IMR-90 (cell line): Measurements from ENCODE around the gene DEPDC5. TPM values are rescaled to one million over a fixed set of nuclear protein-coding genes. Genes with fewer than 3 reads are reported as not detected.

ENCODE experiments used
- ATAC-seq: fragments of 200-7000 bp; cut with Tn5 transposase; 2 replicates; pipeline ENCODE4 v1.9.1; 2020; ENCODE audit warnings: low read depth, mild to moderate bottlenecking, moderate library complexity
- BruUV-seq: library from RNA; stranded (reverse); fragments of 400-500 nt; replicated peaks from 2 replicates; lab custom pipeline; 2021; lab: Mats Ljungman, UMichigan
- CTCF ChIA-PET: fragments of 300-600 bp; formaldehyde crosslinking; extraction: SDS; loops from one replicate; lab custom pipeline; 2021; ENCODE audit warnings: antibody characterized with exemption; lab: Yijun Ruan, JAX
- POLR2A ChIA-PET: fragments of 300-600 bp; sonication (Branson Sonifier 250); formaldehyde crosslinking; loops from one replicate; lab custom pipeline; 2022; ENCODE audit warnings: antibody characterized with exemption; ENCODE audit not compliant: unreplicated experiment; lab: Charles Lee
- DNase-seq: peaks from one replicate; pipeline ENCODE4 v3.0.0; 2013
- H2AFZ ChIP-seq: replicated peaks from 2 replicates; pipeline ENCODE3; 2013; ENCODE audit warnings: low read length, mild to moderate bottlenecking; ENCODE audit not compliant: poor library complexity
- H2AK5ac ChIP-seq: 2 replicates; pipeline ENCODE4 v1.6.1; 2013; ENCODE audit warnings: low read depth, low read length, inconsistent platforms
- H2AK9ac ChIP-seq: replicated peaks from 2 replicates; pipeline ENCODE3; 2013; ENCODE audit warnings: mild to moderate bottlenecking, low read depth, low read length, moderate library complexity; ENCODE audit not compliant: poor library complexity
- H2BK120ac ChIP-seq: 2 replicates; pipeline ENCODE4 v1.6.1; 2013; ENCODE audit warnings: low read depth, low read length, inconsistent platforms
- H2BK15ac ChIP-seq: 3 replicates; pipeline ENCODE4 v1.6.1; 2013; ENCODE audit warnings: low read depth, low read length, inconsistent platforms
- H2BK20ac ChIP-seq: 2 replicates; pipeline ENCODE4 v1.6.1; 2013; ENCODE audit warnings: low read depth, mild to moderate bottlenecking, inconsistent platforms, low read length, moderate library complexity
- H2BK5ac ChIP-seq: 2 replicates; pipeline ENCODE4 v1.6.1; 2013; ENCODE audit warnings: mild to moderate bottlenecking, low read depth, low read length, inconsistent platforms; ENCODE audit not compliant: poor library complexity, severe bottlenecking
- H3K14ac ChIP-seq: replicated peaks from 2 replicates; pipeline ENCODE4 v1.6.1; 2013; ENCODE audit warnings: low read depth, low read length, inconsistent platforms
- H3K18ac ChIP-seq: 2 replicates; pipeline ENCODE4 v1.6.1; 2013; ENCODE audit warnings: low read depth, low read length, control low read depth
- H3K23ac ChIP-seq: 2 replicates; pipeline ENCODE4 v1.6.1; 2013; ENCODE audit warnings: low read depth, low read length, inconsistent platforms
- H3K27ac ChIP-seq: 2 replicates; pipeline ENCODE4 v1.5.1; 2013; ENCODE audit warnings: mild to moderate bottlenecking, control low read depth, low read length; ENCODE audit not compliant: insufficient read depth
- H3K27me3 ChIP-seq: 2 replicates; pipeline ENCODE4 v1.6.1; 2013; ENCODE audit warnings: low read length; ENCODE audit not compliant: control insufficient read depth, insufficient read depth
- H3K36me3 ChIP-seq: 2 replicates; pipeline ENCODE4 v1.6.1; 2013; ENCODE audit warnings: low read length, mixed read lengths; ENCODE audit not compliant: control insufficient read depth, insufficient read depth
- H3K4ac ChIP-seq: 2 replicates; pipeline ENCODE4 v1.6.1; 2013; ENCODE audit warnings: low read depth, low read length, inconsistent platforms
- H3K4me1 ChIP-seq: 2 replicates; pipeline ENCODE4 v1.6.1; 2013; ENCODE audit warnings: low read length, mixed read lengths; ENCODE audit not compliant: control insufficient read depth, insufficient read depth
- H3K4me2 ChIP-seq: 2 replicates; pipeline ENCODE4 v1.6.1; 2013; ENCODE audit warnings: low read depth, mild to moderate bottlenecking, control low read depth, low read length, moderate library complexity
- H3K4me3 ChIP-seq: 2 replicates; pipeline ENCODE4 v1.5.1; 2013; ENCODE audit warnings: low read depth, mild to moderate bottlenecking, control low read depth, low read length, moderate library complexity; ENCODE audit not compliant: insufficient read depth
- H3K56ac ChIP-seq: 2 replicates; pipeline ENCODE4 v1.6.1; 2013; ENCODE audit warnings: low read length, inconsistent platforms; ENCODE audit not compliant: insufficient read depth; ENCODE audit errors: extremely low read depth
- H3K79me1 ChIP-seq, 2 experiments: 2 replicates each; pipeline ENCODE4 v1.6.1; 2013; ENCODE audit warnings: low read length in 2 of 2, inconsistent platforms in 1 of 2, low read depth in 1 of 2
- H3K9ac ChIP-seq: 2 replicates; pipeline ENCODE4 v1.6.1; 2013; ENCODE audit warnings: low read depth, low read length, control low read depth
- H3K9me1 ChIP-seq: 2 replicates; pipeline ENCODE4 v1.6.1; 2013; ENCODE audit warnings: low read length, inconsistent platforms; ENCODE audit not compliant: insufficient read depth
- H3K9me3 ChIP-seq: 2 replicates; pipeline ENCODE4 v1.6.1; 2013; ENCODE audit warnings: low read length; ENCODE audit not compliant: control insufficient read depth, insufficient read depth
- H4K20me1 ChIP-seq: 2 replicates; pipeline ENCODE4 v1.6.1; 2013; ENCODE audit warnings: low read length, inconsistent platforms; ENCODE audit not compliant: insufficient read depth
- H4K5ac ChIP-seq: 2 replicates; pipeline ENCODE4 v1.6.1; 2013; ENCODE audit warnings: mild to moderate bottlenecking, low read depth, low read length, control low read depth
- H4K8ac ChIP-seq, 2 experiments: 2 replicates each; pipeline ENCODE4 v1.6.1; 2013; ENCODE audit warnings: low read depth in 2 of 2, low read length in 2 of 2, control low read depth in 1 of 2, inconsistent platforms in 1 of 2
- H4K91ac ChIP-seq: 2 replicates; pipeline ENCODE4 v1.6.1; 2013; ENCODE audit warnings: low read depth, low read length, inconsistent platforms; ENCODE audit not compliant: insufficient read depth
- BHLHE40 ChIP-seq: fragments of 150-350 bp; IDR thresholded peaks from 2 replicates; pipeline ENCODE4 v1.6.1; 2016; ENCODE audit warnings: mild to moderate bottlenecking, low read depth, low read length
- CEBPB ChIP-seq: IDR thresholded peaks from 2 replicates; pipeline ENCODE4 v1.6.1; 2012; ENCODE audit warnings: low read depth, low read length, improper control_type of control experiment
- CHD1 ChIP-seq: IDR thresholded peaks from 2 replicates; pipeline ENCODE4 v1.6.1; 2012; ENCODE audit warnings: low read depth, low read length, improper control_type of control experiment
- MAFK ChIP-seq: IDR thresholded peaks from 2 replicates; pipeline ENCODE4 v1.6.1; 2012; ENCODE audit warnings: low read depth, low read length, improper control_type of control experiment
- MXI1 ChIP-seq: IDR thresholded peaks from 2 replicates; pipeline ENCODE4 v1.6.1; 2012; ENCODE audit warnings: low read depth, mild to moderate bottlenecking, low read length, moderate library complexity, borderline replicate concordance
- NFE2L2 ChIP-seq: fragments of 150-350 bp; IDR thresholded peaks from 2 replicates; pipeline ENCODE4 v1.6.1; 2016; ENCODE audit warnings: low read depth, mild to moderate bottlenecking, low read length
- POLR2A ChIP-seq: IDR thresholded peaks from 2 replicates; pipeline ENCODE4 v1.6.1; 2012; ENCODE audit warnings: mild to moderate bottlenecking, low read depth, low read length
- RAD21 ChIP-seq: IDR thresholded peaks from 2 replicates; pipeline ENCODE4 v1.6.1; 2012; ENCODE audit warnings: low read length, improper control_type of control experiment
- RCOR1 ChIP-seq: IDR thresholded peaks from 2 replicates; pipeline ENCODE4 v1.6.1; 2012; ENCODE audit warnings: mild to moderate bottlenecking, low read length, improper control_type of control experiment; ENCODE audit not compliant: insufficient replicate concordance
- RFX5 ChIP-seq: IDR thresholded peaks from 2 replicates; pipeline ENCODE4 v1.8.0; 2012; ENCODE audit warnings: low read depth, mild to moderate bottlenecking, low read length, moderate library complexity
- USF2 ChIP-seq: fragments of 150-350 bp; IDR thresholded peaks from 2 replicates; pipeline ENCODE4 v1.6.1; 2017; ENCODE audit warnings: mild to moderate bottlenecking, antibody characterized with exemption, low read length, low read depth
- WGBS, 2 experiments: methylation state at CpG; one replicate each; pipeline versions ENCODE4 v1.1.5 to v1.1.7; 2013; ENCODE audit warnings: missing lambda C conversion rate in 2 of 2; ENCODE audit not compliant: insufficient read length in 1 of 2; ENCODE audit errors: extremely low coverage in 2 of 2; 5-methylcytosine and 5-hydroxymethylcytosine counted together
- dilution Hi-C: fragments of 300-500 bp; cut with HindIII; formaldehyde crosslinking; loops from one replicate; pipeline ENCODE4 v1.14.3; 2018; ENCODE audit warnings: low sequenced_read_pairs; ENCODE audit not compliant: unreplicated experiment
- in situ Hi-C: fragments of 300-500 bp; cut with MboI; formaldehyde crosslinking; loops from 3 replicates; pipeline ENCODE4 v1.14.3; 2019; ENCODE audit warnings: low sequenced_read_pairs, inconsistent platforms, mixed read lengths
- intact Hi-C: fragments of 100-400 bp; cut with micrococcal nuclease; formaldehyde crosslinking; loops from 2 replicates; pipeline ENCODE4 v1.10.0; 2022
- polyA plus RNA-seq, 3 experiments: library from polyadenylated mRNA; depleted of rRNA; stranded (reverse); fragments of >200 nt; gene quantifications; 2 replicates each; pipeline ENCODE4 v1.2.3, GENCODE V29; 2012; ENCODE audit warnings: low replicate concordance in 1 of 3
- total RNA-seq: library from RNA; depleted of rRNA; stranded (reverse); fragments of >200 nt; gene quantifications from 2 replicates; pipeline ENCODE4 v1.2.3, GENCODE V29; 2012

Gene DEPDC5
- total and polyA plus RNA-seq, 2 of the 4 experiments (the other 2 are of a cell fraction), result 6.6 to 12.9 TPM

- Histone ChIP-seq H3K4me2 (no peak overlapping the region), H3K18ac (no peak overlapping the region), H3K4ac (no peak overlapping the region), H2BK120ac (no peak overlapping the region), H2AK5ac (no peak overlapping the region), H3K79me1 (no peaks in the 10 kb centered on the region), H3K23ac (no peak overlapping the region), H4K20me1 (no peaks in the 10 kb centered on the region), H3K9ac (no peak overlapping the region), H2AK9ac (no peak overlapping the region), H2AFZ (no peak overlapping the region), H4K5ac (no peak overlapping the region), H4K8ac (no peak overlapping the region), H4K91ac (no peak overlapping the region), H3K9me1 (0 out of 2 replicates have a peak, but pooled peaks cover 4% of the 10 kb centered on the region), H2BK20ac (no peak overlapping the region), H3K14ac (no peak overlapping the region), H3K9me3 (no peaks in the 10 kb centered on the region), H2BK15ac (no peak overlapping the region), H3K27me3 (no peaks in the 10 kb centered on the region), H3K27ac (no peak overlapping the region), H3K56ac (no peak overlapping the region), H3K4me3 (no peak overlapping the region), H2BK5ac (no peak overlapping the region), H3K4me1 (no peaks in the 10 kb centered on the region), H3K36me3 (peaks cover 50% of the 10 kb centered on the region)
- 100% methylated on average over 5 of the region's 7 CpGs; no CpG with 5 or more reads in 1 of the 2 experiments for WGBS, 2 experiments
- CTCF ChIA-PET, result no interaction called here
- no TSS peak for BruUV-seq
- in situ Hi-C loops, result no loop called here
- intact Hi-C loops, result no loop called here
- DNase-seq (no peak), ATAC-seq (no peak)
- dilution Hi-C loops, result no loop called here
- POLR2A ChIA-PET, result no interaction called here
- no peak for TF ChIP-seq RFX5
- TF ChIP-seq NFE2L2, result no peak
- no peak for TF ChIP-seq CEBPB
- no peak for TF ChIP-seq BHLHE40
- no peak for TF ChIP-seq RAD21
- TF ChIP-seq MAFK, result no peak
- TF ChIP-seq CHD1, result no peak
- no peak for TF ChIP-seq POLR2A
- TF ChIP-seq RCOR1, result no peak
- no peak for TF ChIP-seq USF2
- TF ChIP-seq MXI1, result no peak
Observed at GRCh38 chr22:31802575-31802974, 48.8 kb downstream of the DEPDC5 start.
